Bronchial epithelial cell (primary cell): ENCODE results near the gene EXOSC10. TPM values are rescaled to one million over a fixed set of nuclear protein-coding genes. Genes with fewer than 3 reads are reported as not detected.
"Not testable (repeated sequence)": the region's sequence is repeated elsewhere in the genome, so short reads cannot be mapped to it uniquely, and the experiment has no call there.

Source experiments
- DNase-seq: peaks from one replicate; pipeline ENCODE4 v3.0.0-alpha.2; 2010; ENCODE audit warnings: low read depth
- FAIRE-seq: peaks from 2 replicates; lab custom pipeline; 2011; peaks lifted over from hg19 to GRCh38; lab: Jason Lieb, UNC
- H3K27me3 ChIP-seq: 2 replicates; pipeline ENCODE4 v1.5.1; 2011; ENCODE audit warnings: low read length; ENCODE audit not compliant: control insufficient read depth, insufficient read depth
- H3K36me3 ChIP-seq: 2 replicates; pipeline ENCODE4 v1.5.1; 2011; ENCODE audit warnings: low read length; ENCODE audit not compliant: control insufficient read depth, insufficient read depth
- H3K4me3 ChIP-seq: 2 replicates; pipeline ENCODE4 v1.5.1; 2011; ENCODE audit warnings: mild to moderate bottlenecking, low read depth, low read length, control low read depth
- CTCF ChIP-seq: IDR thresholded peaks from 2 replicates; pipeline ENCODE4 v1.5.1; 2011; ENCODE audit warnings: mild to moderate bottlenecking, moderate library complexity, low read length, control low read depth, inconsistent platforms; ENCODE audit not compliant: insufficient read depth, severe bottlenecking
- total RNA-seq: library from RNA; depleted of rRNA; stranded (reverse); fragments of >200 nt; gene quantifications from 2 replicates; pipeline ENCODE4 v1.2.1, GENCODE V29; 2014

The EXOSC10 gene
- total RNA-seq, 1 donor from 2014 or later = 37.4 TPM

DNA sequence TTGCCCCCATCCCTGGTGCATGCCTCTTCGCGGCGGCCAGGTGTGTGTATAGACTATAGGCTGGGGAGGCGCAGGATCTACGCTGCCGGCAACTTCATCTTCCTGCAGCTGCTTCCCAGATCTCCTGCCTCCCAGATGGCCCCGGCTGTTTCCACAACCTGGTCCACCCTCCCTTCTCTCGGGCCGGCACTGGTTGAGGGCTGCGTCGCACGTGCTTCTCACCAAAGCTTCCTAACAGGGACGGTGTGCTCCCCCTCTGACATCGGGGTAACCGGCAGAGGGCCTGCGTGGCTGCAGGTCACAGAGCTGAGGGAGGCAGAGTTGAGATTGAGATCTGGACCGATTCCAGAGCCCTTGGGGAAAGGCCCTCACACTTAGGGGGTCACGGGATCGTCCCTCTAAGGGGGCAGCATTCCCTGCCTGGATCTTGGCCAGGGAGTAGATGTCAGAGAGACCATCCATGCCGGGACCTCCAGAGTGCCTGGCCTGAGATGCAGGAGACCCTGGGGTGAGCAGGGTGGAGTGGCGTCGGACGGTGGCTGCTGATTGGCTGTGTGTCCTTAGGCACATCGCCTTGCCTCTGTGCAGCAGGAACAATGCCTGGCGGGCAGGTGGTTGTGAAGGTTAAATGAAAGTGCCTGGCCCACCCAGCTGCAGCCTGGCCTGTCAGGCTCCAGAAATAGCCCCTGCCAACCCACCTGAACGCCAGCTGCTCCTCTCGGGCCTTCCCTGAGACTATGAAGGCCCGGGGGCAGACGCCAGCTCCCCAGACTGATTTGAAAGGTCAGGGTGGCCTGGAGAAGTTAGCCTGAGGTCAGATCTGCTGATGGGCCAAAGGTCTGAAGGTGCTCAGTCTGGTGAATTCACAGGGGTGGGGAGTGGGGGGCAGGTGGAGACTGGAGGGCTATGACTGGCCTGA lies 46.6 kb downstream of the EXOSC10 start:
- TF ChIP-seq CTCF = no peak

GRCh38 chr1:11051781-11052511 lies 47.7 kb downstream of the EXOSC10 start:
- Histone ChIP-seq H3K4me3 (no peak overlapping the region), H3K27me3 (no peaks in the 10 kb centered on the region), H3K36me3 (peaks cover 10% of the 10 kb centered on the region)
- no peak for FAIRE-seq
- DNase-seq = no peak
- no peak for TF ChIP-seq CTCF

More for the DNA sequence above, 46.6 kb downstream of the EXOSC10 start:
- DNase-seq = no peak
- Histone ChIP-seq H3K4me3 (no peak overlapping the region), H3K36me3 (peaks cover 15% of the 10 kb centered on the region), H3K27me3 (no peaks in the 10 kb centered on the region)
- FAIRE-seq = no peak

GRCh38 chr1:11051121-11051520 lies 48.5 kb downstream of the EXOSC10 start:
- FAIRE-seq, H3K36me3 ChIP-seq, H3K4me3 ChIP-seq, DNase-seq, H3K27me3 ChIP-seq: not testable (repeated sequence)

GRCh38 chr1:11046625-11047365 lies 52.9 kb downstream of the EXOSC10 start, which contains the start of gene MASP2:
TSS of gene MASP2 (minus strand) at chr1:11047239. CDS start at chr1:11047207, 32 bp downstream.
- H3K4me3 ChIP-seq = no peak within 1 kb of the TSS
- no peak for TF ChIP-seq CTCF
- no peaks in the 10 kb centered on the region for H3K36me3 ChIP-seq
- H3K27me3 ChIP-seq = no peaks in the 10 kb centered on the region
- DNase-seq = no peak
- FAIRE-seq = no peak

DNA sequence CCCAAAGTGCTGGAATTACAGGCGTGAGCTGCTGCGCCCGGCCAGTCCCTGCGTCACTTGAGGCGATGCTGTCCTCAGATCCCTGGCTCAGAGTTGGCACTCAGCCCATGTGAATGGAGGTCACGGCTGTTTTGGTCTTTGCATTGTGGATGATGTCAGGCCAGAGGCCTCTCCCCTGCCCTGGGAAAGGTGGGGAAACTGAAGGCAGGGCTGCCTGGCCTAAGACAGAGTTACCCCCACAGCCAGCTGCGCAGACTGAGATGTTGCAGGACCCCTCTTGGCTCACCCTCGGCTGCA lies 53.5 kb downstream of the EXOSC10 start:
- no peak for TF ChIP-seq CTCF
- no peaks in the 10 kb centered on the region for H3K27me3 ChIP-seq
- no peak for DNase-seq
- H3K4me3 ChIP-seq = no peak overlapping the region
- no peaks in the 10 kb centered on the region for H3K36me3 ChIP-seq
- no peak for FAIRE-seq
